Sigmoid colon (tissue), 7 donors: ENCODE results near the gene TAGLN2. TPM values are rescaled to one million over a fixed set of nuclear protein-coding genes. Genes with fewer than 3 reads are reported as not detected.

Source experiments
- DNase-seq: peaks from one replicate; pipeline ENCODE4 v3.0.0-alpha.2; 2019
- H3K27ac ChIP-seq, 4 donors: fragments of 200-600 bp; sonication (generic); one replicate each; pipeline ENCODE4 v1.5.1; 2016 to 2019; ENCODE audit warnings: mild to moderate bottlenecking in 1 of 4
- H3K27me3 ChIP-seq, 3 donors: fragments of 200-600 bp; sonication (generic); one replicate each; pipeline ENCODE4 v1.5.1; 2019; ENCODE audit warnings: mild to moderate bottlenecking in 1 of 3
- H3K36me3 ChIP-seq, 4 donors: fragments of 200-600 bp; sonication (generic); one replicate each; pipeline ENCODE4 v1.5.1; 2016 to 2019
- H3K4me1 ChIP-seq, 4 donors: fragments of 200-600 bp; sonication (generic); one replicate each; pipeline ENCODE4 v1.5.1; 2017 to 2019
- H3K4me3 ChIP-seq, 4 donors: fragments of 200-600 bp; sonication (generic); one replicate each; pipeline ENCODE4 v1.5.1; 2017 to 2019; ENCODE audit warnings: mild to moderate bottlenecking in 2 of 4, moderate library complexity in 1 of 4
- H3K9me3 ChIP-seq, 4 donors: fragments of 200-600 bp in 3 of 4; sonication (generic) in 3 of 4; one replicate each; pipeline versions ENCODE4 v1.5.1 to v1.6.1; 2013 to 2019
- EP300 ChIP-seq, 4 donors: sonication (generic); formaldehyde crosslinking; IDR thresholded peaks; one replicate each; pipeline ENCODE4 v1.6.1; 2017; ENCODE audit warnings: antibody characterized with exemption in 4 of 4
- POLR2A ChIP-seq, 2 donors: fragments of 450-650 bp; IDR thresholded peaks; one replicate each; pipeline ENCODE4 v1.6.1; 2016; ENCODE audit warnings: antibody characterized with exemption in 2 of 2, mild to moderate bottlenecking in 2 of 2, moderate library complexity in 2 of 2
- POLR2AphosphoS5 ChIP-seq, 4 donors: sonication (generic); formaldehyde crosslinking; IDR thresholded peaks; one replicate each; pipeline ENCODE4 v1.6.1; 2017; ENCODE audit warnings: antibody characterized with exemption in 4 of 4
- WGBS, 2 donors: extraction: QIAGEN DNeasy Blood & Tissue Kit; methylation state at CpG; one replicate each; pipeline ENCODE4 v1.1.7; 2013; 5-methylcytosine and 5-hydroxymethylcytosine counted together
- intact Hi-C: fragments of 100-400 bp; cut with DNase I; formaldehyde crosslinking; loops from one replicate; pipeline ENCODE4 v1.15.1; 2023
- polyA plus RNA-seq, 3 donors: library from polyadenylated mRNA; stranded (reverse); fragments of 200-250 nt; gene quantifications; one replicate each; pipeline ENCODE4 v1.2.3, GENCODE V29; 2013
- total RNA-seq, 4 donors: library from RNA; depleted of rRNA; stranded (reverse); fragments of >200 nt; gene quantifications; one replicate each; pipeline ENCODE4 v1.1.0, GENCODE V29; 2016
- TF ChIP-seq, protein P1 (sequence below), 4 experiments: fragments of 450-650 bp in 3 of 4; fragments of 200-600 bp in 1 of 4; IDR thresholded peaks; one replicate each; pipeline ENCODE4 v1.5.1; 2016 to 2019; ENCODE audit warnings: antibody characterized with exemption in 4 of 4, mild to moderate bottlenecking in 3 of 4, moderate library complexity in 2 of 4
- donor health status: healthy with polysubstance abuse.
- donor health status: Bipolar disorder and iron deficiency.
- donor health status: healthy.

Gene TAGLN2
- total and polyA plus RNA-seq, 7 donors = 88.8 to 770 (median 109) TPM

DNA sequence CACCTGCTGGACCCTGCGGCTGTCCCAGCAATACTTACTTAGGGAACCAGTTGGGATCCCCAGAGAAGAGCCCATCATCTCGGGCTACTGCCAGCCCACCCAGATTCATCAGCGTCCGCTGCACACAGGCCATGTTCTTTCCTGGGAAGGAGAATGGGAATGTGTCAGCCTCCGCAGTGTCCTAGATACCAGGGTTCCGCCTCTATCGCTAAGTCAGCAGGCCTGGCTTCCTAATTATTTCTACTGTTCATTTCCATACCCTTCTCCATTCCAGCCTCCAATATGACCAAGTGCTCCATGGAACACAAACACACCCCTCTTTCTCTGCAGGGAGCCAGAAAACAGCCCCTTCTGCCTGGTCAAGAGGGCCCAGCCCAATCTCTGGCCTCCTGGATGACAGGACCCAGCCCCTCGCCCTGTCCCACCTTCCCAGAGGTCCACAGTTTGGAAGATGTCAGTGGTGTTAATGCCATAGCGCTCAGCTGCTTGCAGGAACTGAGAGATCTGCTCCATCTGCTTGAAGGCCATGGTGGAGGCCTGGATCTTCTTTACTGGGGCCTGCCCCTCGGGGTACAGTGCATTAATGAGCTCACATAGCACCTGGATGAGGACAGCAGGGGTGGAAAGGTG is 6.0 kb downstream of the TAGLN2 start:
- intact Hi-C loops = no loop called here
- no peak overlapping the region for H3K4me3 ChIP-seq
- WGBS, 2 donors = 92 to 95% methylated on average over 10 of the region's 10 CpGs
- TF ChIP-seq EP300 (IDR thresholded peaks at IDR 0.05) (no peak), POLR2A (IDR thresholded peaks at IDR 0.05) (no peak), POLR2AphosphoS5 (IDR thresholded peaks at IDR 0.05) (no peak)
- TF ChIP-seq, protein P1, sequence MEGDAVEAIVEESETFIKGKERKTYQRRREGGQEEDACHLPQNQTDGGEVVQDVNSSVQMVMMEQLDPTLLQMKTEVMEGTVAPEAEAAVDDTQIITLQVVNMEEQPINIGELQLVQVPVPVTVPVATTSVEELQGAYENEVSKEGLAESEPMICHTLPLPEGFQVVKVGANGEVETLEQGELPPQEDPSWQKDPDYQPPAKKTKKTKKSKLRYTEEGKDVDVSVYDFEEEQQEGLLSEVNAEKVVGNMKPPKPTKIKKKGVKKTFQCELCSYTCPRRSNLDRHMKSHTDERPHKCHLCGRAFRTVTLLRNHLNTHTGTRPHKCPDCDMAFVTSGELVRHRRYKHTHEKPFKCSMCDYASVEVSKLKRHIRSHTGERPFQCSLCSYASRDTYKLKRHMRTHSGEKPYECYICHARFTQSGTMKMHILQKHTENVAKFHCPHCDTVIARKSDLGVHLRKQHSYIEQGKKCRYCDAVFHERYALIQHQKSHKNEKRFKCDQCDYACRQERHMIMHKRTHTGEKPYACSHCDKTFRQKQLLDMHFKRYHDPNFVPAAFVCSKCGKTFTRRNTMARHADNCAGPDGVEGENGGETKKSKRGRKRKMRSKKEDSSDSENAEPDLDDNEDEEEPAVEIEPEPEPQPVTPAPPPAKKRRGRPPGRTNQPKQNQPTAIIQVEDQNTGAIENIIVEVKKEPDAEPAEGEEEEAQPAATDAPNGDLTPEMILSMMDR (IDR thresholded peaks at IDR 0.05) = no peak
- H3K36me3 ChIP-seq = peaks cover 9 to 39% (median 26%) of the 10 kb centered on the region in 4 donors
- no peak overlapping the region for H3K27ac ChIP-seq
- no peak for DNase-seq
- no peaks in the 10 kb centered on the region for H3K9me3 ChIP-seq
- no peaks in the 10 kb centered on the region for H3K27me3 ChIP-seq
- peaks cover 0 to 60% (median 37%) of the 10 kb centered on the region in 4 donors for H3K4me1 ChIP-seq

DNA sequence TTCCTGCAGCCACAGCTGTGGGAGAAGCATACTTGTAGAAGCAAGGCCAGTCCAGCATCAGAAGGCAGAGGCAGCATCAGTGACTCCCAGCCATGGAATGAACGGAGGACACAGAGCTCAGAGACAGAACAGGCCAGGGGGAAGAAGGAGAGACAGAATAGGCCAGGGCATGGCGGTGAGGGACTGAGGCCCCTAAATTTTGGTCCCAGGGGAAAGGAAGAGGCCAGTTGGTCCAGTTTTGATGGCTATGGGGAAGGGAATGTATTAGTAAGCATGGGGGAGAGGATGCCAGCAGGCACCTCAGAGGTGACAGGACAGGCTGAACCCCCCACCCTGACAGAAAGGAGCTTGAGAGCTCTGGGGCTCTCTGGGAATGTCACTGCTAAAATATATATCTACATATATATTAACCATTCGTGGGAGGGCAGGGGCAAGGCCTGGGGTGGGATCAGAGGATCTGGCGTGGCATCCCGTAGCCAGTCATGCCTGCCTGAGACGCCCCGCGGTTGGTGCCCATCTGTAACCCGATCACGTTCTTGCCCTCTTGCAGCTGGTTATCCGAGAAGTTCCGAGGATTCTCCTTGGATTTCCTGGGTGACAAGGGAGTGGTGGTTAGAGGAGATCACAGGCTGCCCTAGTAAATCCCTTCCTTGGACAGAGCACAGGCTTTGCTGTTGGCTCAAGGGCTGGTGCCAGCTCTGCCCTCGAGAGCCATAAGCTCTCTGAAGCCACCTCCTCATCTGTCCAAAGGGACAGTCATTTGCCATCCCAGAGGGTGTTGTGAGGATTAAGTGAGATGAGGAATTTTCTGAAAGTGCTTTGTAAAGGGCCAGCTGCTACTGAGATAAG is 6.7 kb downstream of the TAGLN2 start:
- Histone ChIP-seq H3K27me3 (no peaks in the 10 kb centered on the region), H3K9me3 (no peaks in the 10 kb centered on the region), H3K4me1 (peaks cover 0 to 53% (median 32%) of the 10 kb centered on the region in 4 donors), H3K4me3 (no peak overlapping the region), H3K27ac (peak overlapping the region in 1 of 4 donors; percentile 43), H3K36me3 (peaks cover 9 to 39% (median 26%) of the 10 kb centered on the region in 4 donors)
- no peak for DNase-seq
- WGBS, 2 donors = 78 to 90% methylated on average over 13 of the region's 13 CpGs
- TF ChIP-seq POLR2A (IDR thresholded peaks at IDR 0.05) (no peak), EP300 (IDR thresholded peaks at IDR 0.05) (no peak), POLR2AphosphoS5 (IDR thresholded peaks at IDR 0.05) (no peak)
- TF ChIP-seq, protein P1 (IDR thresholded peaks at IDR 0.05) = no peak
- intact Hi-C loops = no loop called here

DNA sequence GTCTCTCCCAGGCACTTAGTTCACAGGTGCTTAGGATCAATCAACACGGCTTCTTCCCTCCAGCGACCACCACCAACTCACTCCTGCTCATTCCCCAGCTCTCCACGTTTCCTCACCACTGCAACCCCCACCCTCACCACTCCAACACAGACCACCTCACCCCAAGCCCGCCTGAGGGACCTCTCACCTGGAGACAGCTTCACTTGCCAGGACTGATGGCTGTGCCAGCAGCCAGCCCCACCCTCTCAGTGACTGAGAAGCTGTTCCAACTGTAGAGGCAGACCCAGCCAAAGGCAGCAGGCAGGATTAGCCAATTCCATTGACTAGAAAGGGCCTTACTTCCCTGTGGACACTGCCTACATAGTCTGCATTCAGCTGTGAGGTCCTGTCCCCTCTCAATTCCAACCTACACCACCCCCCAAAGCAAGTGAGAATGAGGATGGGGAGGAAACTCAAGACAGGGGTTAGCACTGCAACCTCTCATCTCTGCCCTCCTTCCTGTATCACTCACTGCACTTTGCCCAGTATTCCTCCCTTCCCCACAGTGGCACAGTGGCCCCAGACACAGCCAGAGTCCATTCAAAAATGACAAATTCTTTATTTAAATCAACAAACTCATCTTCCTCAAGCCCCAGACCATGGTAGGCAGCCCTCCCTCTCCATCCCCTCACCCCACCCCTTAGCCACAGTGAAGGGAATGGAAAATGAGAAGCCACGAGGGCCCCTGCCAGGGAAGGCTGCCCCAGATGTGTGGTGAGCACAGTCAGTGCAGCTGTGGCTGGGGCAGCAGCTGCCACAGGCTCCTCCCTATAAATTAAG is 7.6 kb downstream of the TAGLN2 start:
- peaks cover 9 to 39% (median 26%) of the 10 kb centered on the region in 4 donors for H3K36me3 ChIP-seq
- peak overlapping the region in 1 of 4 donors; percentile 43 for H3K27ac ChIP-seq
- no peaks in the 10 kb centered on the region for H3K27me3 ChIP-seq
- no peak for DNase-seq
- intact Hi-C loops = no loop called here
- H3K9me3 ChIP-seq = no peaks in the 10 kb centered on the region
- no peak overlapping the region for H3K4me3 ChIP-seq
- H3K4me1 ChIP-seq = peaks cover 0 to 44% (median 24%) of the 10 kb centered on the region in 4 donors
- 46 to 72% methylated on average over 5 of the region's 5 CpGs for WGBS, 2 donors
- TF ChIP-seq EP300 (IDR thresholded peaks at IDR 0.05) (no peak), POLR2A (IDR thresholded peaks at IDR 0.05) (no peak), POLR2AphosphoS5 (IDR thresholded peaks at IDR 0.05) (no peak)
- TF ChIP-seq, protein P1 (IDR thresholded peaks at IDR 0.05) = no peak

DNA sequence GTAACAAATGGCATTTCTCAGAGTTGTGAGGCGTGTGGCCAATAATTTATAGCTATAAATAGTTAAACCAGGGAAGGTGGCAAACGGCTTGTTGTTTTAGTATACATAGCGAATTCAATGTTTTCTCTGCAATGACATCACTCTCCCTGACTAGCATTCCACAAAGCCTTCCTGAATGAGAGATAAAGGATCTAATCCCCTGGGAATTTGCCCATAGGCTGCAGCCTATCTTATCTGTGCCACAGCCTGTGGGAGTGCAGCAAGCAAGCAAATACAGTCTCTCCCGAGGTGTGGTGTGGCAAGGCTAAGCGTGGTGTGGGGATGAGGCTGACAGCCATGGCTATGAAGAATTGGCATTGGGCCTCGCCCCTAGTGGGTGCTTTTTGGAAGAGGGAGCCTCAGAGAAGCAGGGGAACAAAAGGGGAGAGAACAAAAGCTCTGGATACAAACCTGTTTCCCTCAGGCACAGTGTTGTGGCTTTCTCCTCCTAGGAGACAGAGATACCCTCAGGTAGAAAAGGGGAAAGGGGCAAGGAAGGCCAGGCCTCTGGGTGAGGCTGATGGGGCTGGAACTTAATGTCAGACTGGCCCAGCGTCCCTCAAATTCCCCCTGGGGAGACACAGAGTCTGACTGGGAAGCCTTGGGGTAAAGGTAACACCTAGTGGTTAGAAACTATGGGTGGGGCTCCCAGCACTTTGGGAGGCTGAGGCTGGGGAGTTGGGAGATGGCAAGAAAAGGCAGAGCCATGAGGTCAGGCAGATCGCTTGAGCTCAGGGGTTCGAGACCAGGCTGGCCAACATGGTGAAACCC is 8.9 kb downstream of the TAGLN2 start:
- 46 to 66% methylated on average over 9 of the region's 9 CpGs for WGBS, 2 donors
- Histone ChIP-seq H3K4me3 (no peak overlapping the region), H3K36me3 (peaks cover 9 to 39% (median 26%) of the 10 kb centered on the region in 4 donors), H3K9me3 (no peaks in the 10 kb centered on the region), H3K27ac (peak overlapping the region; percentile 14 to 52 (median 45)), H3K27me3 (no peaks in the 10 kb centered on the region), H3K4me1 (peaks cover 0 to 35% (median 14%) of the 10 kb centered on the region in 4 donors)
- TF ChIP-seq, protein P1 (IDR thresholded peaks at IDR 0.05) = no peak
- TF ChIP-seq POLR2AphosphoS5 (IDR thresholded peaks at IDR 0.05) (no peak), EP300 (IDR thresholded peaks at IDR 0.05) (no peak), POLR2A (IDR thresholded peaks at IDR 0.05) (no peak)
- intact Hi-C loops = no loop called here
- DNase-seq = no peak
